ENCODE measurements around the gene GJC2.
A peak's percentile ranks its signal among the peaks of the same experiment; 100 is the strongest.

Gene GJC2

DNA sequence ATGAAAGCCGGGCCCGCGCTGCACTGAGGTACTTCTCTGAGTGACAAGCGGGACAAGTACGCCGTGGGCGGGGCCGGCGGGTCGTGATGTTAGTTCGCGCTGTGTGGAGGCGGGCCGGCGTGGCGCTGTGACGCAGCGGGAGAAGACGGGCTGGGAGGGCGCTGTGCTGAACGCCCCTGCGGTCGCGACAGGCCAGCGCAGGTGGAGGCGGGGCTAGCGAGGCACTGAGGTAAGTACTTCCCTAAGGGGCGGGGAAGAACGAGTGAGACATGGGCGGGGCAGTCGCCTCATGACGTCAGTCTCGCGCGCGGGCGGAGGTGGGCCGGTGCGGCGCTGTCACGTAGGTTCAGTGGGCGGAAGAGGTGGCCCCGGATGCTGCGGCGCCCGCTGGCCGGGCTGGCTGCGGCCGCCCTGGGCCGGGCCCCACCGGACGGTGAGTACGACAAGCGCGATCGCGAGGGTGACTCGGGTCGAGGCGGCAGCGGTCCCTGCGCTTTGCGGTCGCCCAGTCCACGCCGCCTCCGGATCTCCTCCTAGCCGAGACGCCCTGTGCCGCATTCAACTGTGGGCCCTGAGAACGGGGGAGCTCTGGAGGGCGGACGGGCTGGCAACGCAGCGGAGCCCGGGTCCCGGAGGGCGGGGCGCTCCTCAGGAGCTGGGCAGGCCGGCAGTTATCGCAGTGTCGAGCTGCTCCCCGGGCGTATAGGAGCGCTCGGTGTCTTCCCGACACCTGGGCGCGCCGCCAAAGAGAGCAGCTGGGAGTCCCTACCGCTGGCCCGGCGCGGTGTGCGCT, 9.6 kb upstream of the GJC2 start, which contains the start of gene GUK1:
Gene GUK1, plus strand, starts transcription at position 349 of the 793 bp plus-strand sequence. Its CDS starts 24 bp downstream, at position 373.
- Histone ChIP-seq H3K27ac (ENCODE audit: low read depth, low read length) (peak within 1 kb of the TSS; percentile 54; the same call in 1 of the 2 replicates), H3K9me3 (ENCODE audit: control insufficient read depth, insufficient read depth, low read depth, low read length) (no peaks in the 10 kb centered on the region), H3K4me1 (ENCODE audit: control insufficient read depth, insufficient read depth, low read length) (peaks cover 6% of the 10 kb centered on the region; the same call in 1 of the 2 replicates), H3K9ac (ENCODE audit: low read length) (peak within 1 kb of the TSS; percentile 81), H3K4me3 (ENCODE audit: low read depth, low read length) (peak within 1 kb of the TSS; percentile 90), H3K27me3 (ENCODE audit: control insufficient read depth, insufficient read depth, low read length) (peaks cover 26% of the 10 kb centered on the region), H3K36me3 (ENCODE audit: control insufficient read depth, insufficient read depth, low read length) (no peaks in the 10 kb centered on the region; the same call in 1 of the 2 replicates)

- no peak overlapping the region for H3K27ac ChIP-seq (ENCODE audit: low read depth, low read length)
- peaks cover 6% of the 10 kb centered on the region; the same call in 1 of the 2 replicates for H3K4me1 ChIP-seq (ENCODE audit: control insufficient read depth, insufficient read depth, low read length)
- peak overlapping the region; percentile 81 for H3K9ac ChIP-seq (ENCODE audit: low read length)
- H3K9me3 ChIP-seq (ENCODE audit: control insufficient read depth, insufficient read depth, low read depth, low read length), result no peaks in the 10 kb centered on the region
- peak overlapping the region; percentile 90 for H3K4me3 ChIP-seq (ENCODE audit: low read depth, low read length)
- peaks cover 5% of the 10 kb centered on the region; the same call in 1 of the 2 replicates for H3K36me3 ChIP-seq (ENCODE audit: control insufficient read depth, insufficient read depth, low read length)
- H3K27me3 ChIP-seq (ENCODE audit: control insufficient read depth, insufficient read depth, low read length), result peaks cover 19% of the 10 kb centered on the region
Observed at GRCh38 chr1:228140724-228141225, 9.0 kb upstream of the GJC2 start.

GRCh38 chr1:228141226-228142044, 8.3 kb upstream of the GJC2 start:
- H3K27ac ChIP-seq (ENCODE audit: low read depth, low read length), result no peak overlapping the region
- H3K4me3 ChIP-seq (ENCODE audit: low read depth, low read length), result peak overlapping the region; percentile 90
- H3K36me3 ChIP-seq (ENCODE audit: control insufficient read depth, insufficient read depth, low read length), result peaks cover 6% of the 10 kb centered on the region; the same call in 1 of the 2 replicates
- H3K9me3 ChIP-seq (ENCODE audit: control insufficient read depth, insufficient read depth, low read depth, low read length), result no peaks in the 10 kb centered on the region
- peaks cover 13% of the 10 kb centered on the region for H3K27me3 ChIP-seq (ENCODE audit: control insufficient read depth, insufficient read depth, low read length)
- H3K9ac ChIP-seq (ENCODE audit: low read length), result peak overlapping the region; percentile 81
- peaks cover 6% of the 10 kb centered on the region; the same call in 1 of the 2 replicates for H3K4me1 ChIP-seq (ENCODE audit: control insufficient read depth, insufficient read depth, low read length)

DNA sequence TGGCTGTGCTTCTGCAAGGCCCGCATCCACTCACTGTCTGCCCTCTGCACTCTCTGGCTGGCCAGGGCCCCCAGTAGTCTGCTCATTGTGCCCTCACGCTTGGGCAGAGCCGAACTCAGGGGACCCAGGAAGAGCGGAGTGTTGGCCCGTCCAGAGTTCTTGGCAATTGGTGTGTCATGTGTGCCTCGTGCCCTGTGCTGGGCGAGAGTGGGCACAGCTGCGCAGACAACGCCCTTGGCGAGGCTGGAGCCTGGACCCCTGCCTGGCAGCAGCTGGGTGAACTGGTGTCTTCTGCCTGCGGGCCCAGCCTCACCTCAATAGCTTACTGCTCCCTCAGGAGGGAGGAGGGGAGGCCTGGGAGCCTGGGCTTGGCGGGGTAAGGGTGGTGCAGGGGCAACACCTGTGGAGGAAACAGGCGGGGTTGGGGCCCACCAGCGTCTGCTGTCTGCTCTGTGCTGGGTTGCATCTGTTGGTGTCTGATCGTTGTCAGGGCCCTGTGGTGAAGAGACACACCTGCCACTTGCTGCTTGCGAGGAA, 7.5 kb upstream of the GJC2 start:
- Histone ChIP-seq H3K9ac (ENCODE audit: low read length) (no peak overlapping the region), H3K36me3 (ENCODE audit: control insufficient read depth, insufficient read depth, low read length) (peaks cover 12% of the 10 kb centered on the region; the same call in 1 of the 2 replicates), H3K9me3 (ENCODE audit: control insufficient read depth, insufficient read depth, low read depth, low read length) (no peaks in the 10 kb centered on the region), H3K27me3 (ENCODE audit: control insufficient read depth, insufficient read depth, low read length) (peaks cover 5% of the 10 kb centered on the region), H3K4me1 (ENCODE audit: control insufficient read depth, insufficient read depth, low read length) (peaks cover 6% of the 10 kb centered on the region; the same call in 1 of the 2 replicates), H3K27ac (ENCODE audit: low read depth, low read length) (no peak overlapping the region), H3K4me3 (ENCODE audit: low read depth, low read length) (no peak overlapping the region)

DNA sequence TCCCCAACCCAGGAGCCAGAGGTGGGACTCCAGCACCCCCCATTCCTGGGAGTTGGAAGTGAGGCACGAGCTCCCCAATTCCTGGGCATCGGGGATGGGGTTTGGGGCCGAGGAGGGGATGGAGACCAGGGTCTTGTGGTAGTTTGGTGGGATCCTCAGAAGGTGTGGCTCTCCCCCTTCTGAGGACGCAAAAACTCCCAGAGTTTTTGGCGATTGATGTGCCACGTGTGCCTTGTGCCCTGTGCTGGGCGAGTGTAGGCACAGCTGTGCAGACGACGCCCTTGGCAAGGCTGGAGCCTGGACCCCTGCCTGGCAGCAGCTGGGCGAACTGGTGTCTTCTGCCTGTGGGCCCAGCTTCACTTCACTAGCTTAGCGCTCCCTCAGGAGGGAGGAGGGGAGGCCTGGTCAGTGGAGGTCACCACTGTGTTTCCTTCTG, 7.0 kb upstream of the GJC2 start:
- Histone ChIP-seq H3K4me3 (ENCODE audit: low read depth, low read length) (no peak overlapping the region), H3K27ac (ENCODE audit: low read depth, low read length) (no peak overlapping the region), H3K9ac (ENCODE audit: low read length) (no peak overlapping the region), H3K4me1 (ENCODE audit: control insufficient read depth, insufficient read depth, low read length) (peaks cover 6% of the 10 kb centered on the region; the same call in 1 of the 2 replicates), H3K27me3 (ENCODE audit: control insufficient read depth, insufficient read depth, low read length) (no peaks in the 10 kb centered on the region; the same call in 1 of the 2 replicates), H3K9me3 (ENCODE audit: control insufficient read depth, insufficient read depth, low read depth, low read length) (no peaks in the 10 kb centered on the region), H3K36me3 (ENCODE audit: control insufficient read depth, insufficient read depth, low read length) (peaks cover 15% of the 10 kb centered on the region; the same call in 1 of the 2 replicates)

DNA sequence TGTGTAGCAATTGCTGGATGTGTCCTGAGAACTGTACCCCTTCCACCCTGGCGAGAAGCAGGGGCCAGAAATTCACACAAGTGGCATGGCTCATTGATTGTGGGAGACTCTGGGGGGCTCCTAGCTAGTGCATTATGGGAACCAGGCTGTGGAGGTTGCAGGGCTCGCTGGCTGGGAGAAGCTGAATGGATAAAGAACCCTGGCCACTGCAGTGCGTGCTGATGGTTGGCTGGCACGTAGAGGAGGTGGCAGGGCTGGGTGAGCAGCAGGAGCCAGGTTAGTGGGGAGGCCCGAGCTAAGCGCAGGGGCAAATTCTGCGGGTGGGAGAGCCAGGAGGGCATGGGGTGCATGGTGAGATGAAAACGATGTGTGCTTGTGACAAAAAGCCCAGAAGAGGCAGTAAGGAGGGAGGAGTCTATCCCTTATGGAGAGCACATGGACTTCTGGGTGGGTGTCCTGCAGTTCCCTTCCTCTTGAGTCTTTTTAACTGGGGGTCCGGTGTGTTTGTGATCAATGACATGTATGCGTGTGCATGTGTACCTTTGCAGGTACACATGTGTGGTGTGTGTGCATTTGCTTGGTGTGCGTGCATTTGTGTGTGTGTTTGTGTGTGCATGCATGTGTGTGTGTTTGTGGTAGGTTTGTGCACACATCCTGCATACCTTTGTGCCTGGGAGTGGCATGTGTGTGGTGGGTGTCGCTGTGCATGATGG, 6.1 kb upstream of the GJC2 start:
- no peak overlapping the region for H3K4me3 ChIP-seq (ENCODE audit: low read depth, low read length)
- H3K27me3 ChIP-seq (ENCODE audit: control insufficient read depth, insufficient read depth, low read length), result no peaks in the 10 kb centered on the region
- no peak overlapping the region for H3K27ac ChIP-seq (ENCODE audit: low read depth, low read length)
- H3K9ac ChIP-seq (ENCODE audit: low read length), result no peak overlapping the region
- no peaks in the 10 kb centered on the region for H3K9me3 ChIP-seq (ENCODE audit: control insufficient read depth, insufficient read depth, low read depth, low read length)
- peaks cover 6% of the 10 kb centered on the region; the same call in 1 of the 2 replicates for H3K4me1 ChIP-seq (ENCODE audit: control insufficient read depth, insufficient read depth, low read length)
- peaks cover 18% of the 10 kb centered on the region; the same call in 1 of the 2 replicates for H3K36me3 ChIP-seq (ENCODE audit: control insufficient read depth, insufficient read depth, low read length)

DNA sequence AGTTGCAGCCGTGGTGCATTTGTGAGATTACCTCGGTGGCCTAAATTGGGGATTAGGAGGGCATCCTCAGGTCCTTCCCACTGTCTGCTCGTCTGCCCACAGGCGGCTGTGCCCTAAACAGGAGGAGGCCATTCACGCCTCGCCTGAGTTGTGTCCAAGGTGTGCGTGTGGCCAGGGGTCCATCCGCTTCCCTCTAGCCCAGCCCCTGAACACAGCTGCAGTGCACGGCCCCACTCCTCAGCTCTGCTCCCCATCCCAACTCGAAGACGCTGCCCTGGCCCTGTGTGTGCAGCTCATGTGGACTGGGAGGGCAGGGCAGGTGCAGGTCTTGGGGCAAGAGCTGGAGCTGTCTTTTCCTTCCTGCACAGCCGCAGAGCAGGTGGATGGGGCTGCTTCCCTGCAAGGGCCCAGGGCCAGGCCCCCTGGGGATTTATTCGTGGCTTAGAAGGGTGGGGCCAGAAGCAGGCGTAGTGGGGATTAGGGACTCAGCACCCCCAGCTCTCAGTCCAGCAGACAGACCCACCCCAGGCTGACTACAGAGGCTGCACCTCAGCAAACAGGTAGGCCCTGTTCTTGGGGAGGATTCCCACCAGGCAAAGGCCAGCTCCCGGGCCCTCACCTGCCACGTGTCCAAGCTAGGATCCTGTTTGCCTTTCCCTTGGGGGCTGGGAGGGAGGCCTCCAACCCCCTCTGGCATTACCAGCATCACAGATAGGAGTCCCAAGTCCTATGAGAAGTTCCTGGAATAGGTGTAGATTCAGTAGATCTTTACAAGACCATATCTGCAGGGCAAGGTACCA, 5.3 kb upstream of the GJC2 start:
- Histone ChIP-seq H3K4me1 (ENCODE audit: control insufficient read depth, insufficient read depth, low read length) (peaks cover 12% of the 10 kb centered on the region), H3K36me3 (ENCODE audit: control insufficient read depth, insufficient read depth, low read length) (peaks cover 18% of the 10 kb centered on the region), H3K9ac (ENCODE audit: low read length) (no peak overlapping the region), H3K27me3 (ENCODE audit: control insufficient read depth, insufficient read depth, low read length) (no peaks in the 10 kb centered on the region), H3K27ac (ENCODE audit: low read depth, low read length) (no peak overlapping the region), H3K9me3 (ENCODE audit: control insufficient read depth, insufficient read depth, low read depth, low read length) (no peaks in the 10 kb centered on the region), H3K4me3 (ENCODE audit: low read depth, low read length) (no peak overlapping the region)

DNA sequence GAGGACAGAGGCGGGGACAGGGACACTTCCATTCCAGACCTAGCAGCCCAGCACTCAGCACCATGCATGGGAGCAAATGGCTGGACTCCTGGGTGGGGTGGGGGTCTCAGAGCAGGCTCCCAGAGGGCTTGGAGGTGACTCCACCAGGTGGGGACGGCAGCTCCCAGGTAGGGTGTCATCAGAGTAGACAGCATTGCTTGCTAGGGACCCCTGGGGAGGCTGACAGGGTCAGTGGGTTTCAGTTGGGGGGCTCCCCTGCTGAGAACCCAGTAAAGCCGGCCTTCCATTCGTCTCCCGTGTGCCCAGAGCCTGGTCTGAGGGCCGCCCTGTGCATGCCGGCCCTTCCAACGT, 4.8 kb upstream of the GJC2 start:
- Histone ChIP-seq H3K4me3 (ENCODE audit: low read depth, low read length) (no peak overlapping the region), H3K9me3 (ENCODE audit: control insufficient read depth, insufficient read depth, low read depth, low read length) (no peaks in the 10 kb centered on the region), H3K4me1 (ENCODE audit: control insufficient read depth, insufficient read depth, low read length) (peaks cover 17% of the 10 kb centered on the region), H3K27me3 (ENCODE audit: control insufficient read depth, insufficient read depth, low read length) (no peaks in the 10 kb centered on the region), H3K27ac (ENCODE audit: low read depth, low read length) (no peak overlapping the region), H3K9ac (ENCODE audit: low read length) (no peak overlapping the region), H3K36me3 (ENCODE audit: control insufficient read depth, insufficient read depth, low read length) (peaks cover 18% of the 10 kb centered on the region)

- Histone ChIP-seq H3K9me3 (ENCODE audit: control insufficient read depth, insufficient read depth, low read depth, low read length) (no peaks in the 10 kb centered on the region), H3K27ac (ENCODE audit: low read depth, low read length) (no peak overlapping the region), H3K36me3 (ENCODE audit: control insufficient read depth, insufficient read depth, low read length) (peaks cover 18% of the 10 kb centered on the region), H3K9ac (ENCODE audit: low read length) (no peak overlapping the region), H3K4me1 (ENCODE audit: control insufficient read depth, insufficient read depth, low read length) (peaks cover 20% of the 10 kb centered on the region), H3K4me3 (ENCODE audit: low read depth, low read length) (no peak overlapping the region), H3K27me3 (ENCODE audit: control insufficient read depth, insufficient read depth, low read length) (no peaks in the 10 kb centered on the region)
Observed at GRCh38 chr1:228145463-228146416, 4.0 kb upstream of the GJC2 start.
